GM21360 (cell line): ENCODE measurements around the gene C6orf58.
A peak's percentile ranks its signal among the peaks of the same experiment; 100 is the strongest.

Experiments
- ATAC-seq: cut with Tn5 transposase; IDR thresholded peaks from one replicate; pipeline ENCODE4 v1.9.1; 2021; ENCODE audit warnings: mild to moderate bottlenecking, moderate library complexity; ENCODE audit not compliant: unreplicated experiment

Gene C6orf58

GRCh38 chr6:127576874-127577273 is at the start of gene C6orf58:
Gene C6orf58, plus strand, starts transcription at chr6:127577174. Its CDS starts 12 bp downstream, at chr6:127577186.
- ATAC-seq: no peak

- no peak for ATAC-seq
These were observed 44.0 kb upstream of the C6orf58 start for GRCh38 chr6:127533011-127533410.

DNA sequence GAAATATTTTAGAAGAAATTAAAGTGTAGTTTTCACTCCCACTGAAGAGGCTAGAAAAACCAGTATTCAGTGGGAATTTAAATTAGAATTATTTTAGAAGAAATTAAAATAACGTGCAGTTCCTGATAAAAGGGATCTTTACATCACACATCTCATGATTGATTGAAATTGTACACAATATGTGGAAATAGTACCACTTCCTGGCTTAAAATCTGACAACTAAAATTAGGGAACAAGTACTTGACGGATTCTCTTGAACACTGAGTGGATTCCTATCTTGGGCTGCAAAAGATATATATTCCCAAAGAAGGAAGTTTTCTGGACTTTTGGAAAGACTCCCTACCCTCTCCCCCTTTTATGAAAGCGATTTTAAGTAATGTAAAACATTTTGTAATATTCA is 43.2 kb upstream of the C6orf58 start:
- no peak for ATAC-seq

- no peak for ATAC-seq
These were observed 38.2 kb upstream of the C6orf58 start for GRCh38 chr6:127538750-127539264.

DNA sequence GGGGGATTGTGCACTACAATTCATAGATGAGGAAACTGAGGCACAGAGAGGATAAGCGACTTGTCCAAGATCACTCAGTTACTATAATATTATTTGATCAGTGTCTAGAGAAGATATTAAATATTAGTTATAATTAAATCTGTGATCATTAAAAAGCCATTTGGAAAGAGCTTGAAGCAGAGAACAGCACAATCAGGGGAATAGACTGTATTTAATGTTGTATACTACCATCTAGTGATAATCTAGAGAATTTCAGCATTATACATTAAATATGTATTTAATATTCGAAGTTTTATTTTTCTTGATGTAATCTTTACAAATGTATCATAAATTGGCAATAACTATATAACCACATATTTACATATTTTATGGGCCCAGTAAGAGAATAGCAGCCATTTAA is 37.7 kb upstream of the C6orf58 start:
- no peak for ATAC-seq

- ATAC-seq: no peak
These were observed 29.8 kb upstream of the C6orf58 start for GRCh38 chr6:127547215-127547614.

DNA sequence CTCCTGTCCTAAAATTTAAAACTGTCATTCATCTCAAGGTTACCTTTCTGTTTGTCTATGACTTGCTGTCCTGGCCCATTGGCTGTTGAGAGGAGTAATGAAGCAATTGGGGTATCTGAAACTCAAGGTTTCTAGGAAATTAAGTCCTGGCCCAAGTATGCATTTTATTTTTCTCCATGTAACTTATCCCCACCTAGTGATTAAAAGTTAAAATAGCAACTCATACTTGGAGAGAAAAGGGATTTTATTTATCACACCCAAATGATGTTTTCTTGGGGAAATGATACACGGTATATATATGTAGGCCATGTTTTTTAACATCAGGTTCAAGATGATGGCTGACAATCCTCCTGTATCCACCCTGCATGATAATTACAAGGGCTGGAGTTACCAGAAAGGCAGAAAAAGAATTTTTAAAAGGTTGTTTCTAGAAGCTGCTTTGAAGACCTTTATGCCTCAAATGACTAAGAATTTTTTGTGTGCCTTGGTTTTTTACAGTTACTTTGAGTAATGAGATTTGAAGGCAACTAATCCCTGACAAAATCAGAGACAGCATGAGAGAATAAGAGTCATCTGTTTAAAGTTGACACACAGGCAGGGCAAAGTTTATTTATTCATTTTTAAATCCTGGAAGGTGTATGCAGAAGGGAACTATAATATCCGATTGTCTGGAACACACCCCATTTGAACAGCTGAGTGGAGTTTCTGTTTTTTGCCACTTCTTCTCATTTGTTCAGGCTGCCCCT is 28.9 kb upstream of the C6orf58 start:
- ATAC-seq: no peak

DNA sequence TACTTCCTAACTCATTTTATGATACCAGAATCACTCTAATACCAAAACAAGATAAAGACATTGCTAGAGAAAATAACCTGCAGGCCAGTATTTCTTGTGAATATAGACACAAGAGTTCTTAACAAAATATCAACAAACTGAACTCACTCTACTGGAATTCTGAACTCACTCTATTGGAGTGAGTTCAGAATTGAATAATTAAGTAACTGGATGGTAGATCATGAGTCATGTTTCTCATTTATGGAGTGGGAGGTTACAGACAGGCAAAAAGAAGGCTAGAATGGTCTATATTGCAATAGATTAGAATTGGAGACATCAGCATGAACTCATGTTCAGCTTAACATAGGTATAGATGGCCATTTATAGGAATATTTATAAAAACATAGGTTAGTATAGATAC is 26.6 kb upstream of the C6orf58 start:
- no peak for ATAC-seq

GRCh38 chr6:127554435-127555006 is 22.5 kb upstream of the C6orf58 start:
- ATAC-seq: peak; percentile 92

DNA sequence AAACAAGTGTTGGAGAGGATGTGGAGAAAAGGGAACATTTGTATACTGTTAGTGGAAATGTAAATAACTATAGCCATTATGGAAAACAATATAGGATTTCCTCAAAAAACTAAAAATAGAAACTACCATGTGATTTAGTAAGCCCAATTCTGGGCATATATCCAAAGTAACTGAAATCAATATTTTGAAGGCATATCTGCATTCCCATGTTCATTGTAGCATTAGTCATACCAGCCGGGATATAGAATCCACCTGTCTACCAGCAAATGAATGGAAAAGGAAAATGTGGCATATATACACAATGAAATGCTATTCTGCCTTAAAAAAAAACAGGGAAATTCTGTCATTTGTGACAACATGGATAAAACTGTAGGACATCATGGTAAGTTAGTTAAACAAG is 15.3 kb upstream of the C6orf58 start:
- no peak for ATAC-seq

DNA sequence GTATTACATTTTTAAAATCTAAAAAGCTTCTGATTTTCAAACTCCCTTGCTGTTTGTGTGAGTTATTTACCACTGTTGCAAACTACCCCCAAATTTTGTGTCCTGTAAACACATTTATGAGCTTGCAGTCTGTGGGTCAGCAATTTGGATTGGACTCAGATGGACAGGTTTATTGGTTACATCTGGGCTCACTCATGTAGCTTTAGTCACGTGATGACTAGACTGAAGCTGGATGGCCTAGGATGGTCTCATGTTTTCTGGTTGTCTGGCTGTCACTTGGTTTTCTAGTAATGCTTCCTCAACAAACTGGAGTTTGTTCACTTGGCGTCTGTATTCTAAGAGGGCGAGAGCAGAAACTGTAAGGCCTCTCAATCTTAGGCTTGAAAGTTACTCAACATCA is 12.2 kb upstream of the C6orf58 start:
- ATAC-seq: no peak

DNA sequence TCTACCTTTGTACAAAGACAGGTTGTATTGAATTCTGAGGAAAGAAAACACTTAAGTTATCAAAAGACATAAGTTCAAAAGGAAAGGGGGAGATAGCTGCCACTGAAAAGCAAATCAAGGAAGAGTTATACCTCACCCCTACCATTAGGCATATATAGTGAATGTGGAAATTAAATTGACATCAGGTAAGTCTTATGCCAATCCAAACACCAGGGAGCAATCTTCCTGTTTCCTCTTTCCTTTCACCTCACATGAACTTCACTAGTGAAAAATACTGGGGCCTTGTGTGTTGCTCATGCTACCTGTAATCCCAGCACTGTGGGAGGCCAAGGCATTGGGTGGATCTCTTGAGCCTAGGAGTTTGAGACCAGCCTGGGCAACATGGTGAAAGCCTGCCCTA is 10.9 kb upstream of the C6orf58 start:
- ATAC-seq: no peak

DNA sequence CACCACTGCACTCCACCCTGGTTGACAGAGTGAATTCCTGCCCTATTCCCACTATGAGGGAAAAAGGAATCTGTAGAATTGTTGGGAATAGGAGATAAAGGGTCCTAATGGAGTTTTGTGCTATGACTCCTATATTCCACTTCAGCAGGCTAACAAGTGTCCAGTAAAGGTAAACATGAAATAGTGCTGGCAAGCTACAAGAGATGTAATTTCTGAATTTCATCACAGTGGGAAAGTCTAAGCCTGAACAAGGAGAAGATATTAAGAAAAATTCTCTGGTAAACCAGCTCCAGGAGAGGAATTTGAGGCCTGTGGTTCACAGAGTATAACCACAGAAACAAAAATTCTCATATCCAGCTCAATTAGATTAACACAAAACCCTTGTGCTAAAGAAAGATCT is 10.3 kb upstream of the C6orf58 start:
- no peak for ATAC-seq

- no peak for ATAC-seq
These were observed 9.5 kb upstream of the C6orf58 start for GRCh38 chr6:127567476-127567875.

- ATAC-seq: peak; percentile 87
These were observed 6.1 kb upstream of the C6orf58 start for GRCh38 chr6:127570739-127571389.

DNA sequence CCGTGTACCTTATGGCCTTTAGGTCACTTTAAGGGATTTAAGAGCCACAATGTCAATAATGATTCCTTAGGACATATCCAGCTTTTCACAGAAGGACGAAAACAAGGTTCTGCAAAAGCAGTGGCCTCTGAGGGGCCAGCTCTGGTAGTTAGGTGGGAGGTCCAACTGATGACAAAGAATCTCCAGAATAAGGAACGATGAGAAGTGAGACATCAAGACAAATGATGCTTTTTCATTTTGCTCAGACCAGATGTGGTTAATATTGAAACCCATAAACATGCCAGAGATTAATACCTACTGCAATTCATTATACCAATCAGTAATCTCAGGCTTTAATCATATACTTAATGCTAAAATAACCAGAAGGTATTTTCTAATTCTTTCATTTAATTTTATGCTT is 1.9 kb downstream of the C6orf58 start:
- no peak for ATAC-seq

- ATAC-seq: peak; percentile 46
These were observed 4.6 kb downstream of the C6orf58 start for GRCh38 chr6:127581576-127581975.

GRCh38 chr6:127582777-127583462 is 5.9 kb downstream of the C6orf58 start:
- no peak for ATAC-seq

GRCh38 chr6:127585123-127585522 is 8.1 kb downstream of the C6orf58 start:
- no peak for ATAC-seq

DNA sequence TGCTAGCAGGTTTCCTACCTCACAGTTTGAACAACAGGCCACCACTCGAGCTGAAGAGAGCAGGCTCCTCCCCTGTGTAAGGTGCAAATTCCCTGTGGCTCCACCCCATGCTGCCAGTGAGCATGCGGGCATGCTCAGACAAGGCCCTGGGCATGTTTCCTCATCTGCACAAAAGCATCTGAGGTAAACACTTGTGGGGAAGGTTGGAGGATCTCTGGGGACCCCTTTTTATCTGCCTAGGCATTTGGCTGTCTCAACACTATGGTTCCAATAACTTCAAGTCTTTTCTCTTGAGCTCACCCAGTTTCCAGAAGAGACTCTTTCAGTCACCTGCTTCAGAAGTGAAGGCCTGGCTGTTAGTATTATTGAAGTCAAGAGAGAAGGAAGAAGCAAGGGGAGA is 9.4 kb downstream of the C6orf58 start:
- ATAC-seq: no peak

- ATAC-seq: no peak
These were observed 10.9 kb downstream of the C6orf58 start for GRCh38 chr6:127587875-127588274.
